NCI-H2196 treated with DMSO at 0.1 percent for 48 hours (cell line): Measurements from ENCODE around the gene EIF2B4.
"Not testable (repeated sequence)": the region's sequence is repeated elsewhere in the genome, so short reads cannot be mapped to it uniquely, and the experiment has no call there.

ENCODE experiments used
- DNase-seq: peaks from one replicate; lab custom pipeline; 2025; ENCODE audit not compliant: unreplicated experiment; lab: John Stamatoyannopoulos, UW

The EIF2B4 gene

GRCh38 chr2:27378096-27378808 is 8.1 kb upstream of the EIF2B4 start:
- DNase-seq: peak; percentile 13

- DNase-seq: no peak
Measured at GRCh38 chr2:27377618-27378095, 7.5 kb upstream of the EIF2B4 start.

- DNase-seq: no peak
Measured at GRCh38 chr2:27376866-27377617, 6.9 kb upstream of the EIF2B4 start.

GRCh38 chr2:27376151-27376865 is 6.2 kb upstream of the EIF2B4 start:
- DNase-seq: no peak

- DNase-seq: no peak
Measured at GRCh38 chr2:27375513-27376099, 5.5 kb upstream of the EIF2B4 start.

- no peak for DNase-seq
Measured at GRCh38 chr2:27373567-27373966, 3.4 kb upstream of the EIF2B4 start.

GRCh38 chr2:27372937-27373336 is 2.8 kb upstream of the EIF2B4 start:
- no peak for DNase-seq

- DNase-seq: no peak
Measured at GRCh38 chr2:27370816-27371620, 880 bp upstream of the EIF2B4 start.

GRCh38 chr2:27369471-27370025 is 590 bp downstream of the EIF2B4 start:
- no peak for DNase-seq

- DNase-seq: no peak
Measured at GRCh38 chr2:27363933-27364332, 6.2 kb downstream of the EIF2B4 start.

- DNase-seq: no peak
Measured at GRCh38 chr2:27362678-27363420, 7.3 kb downstream of the EIF2B4 start.

GRCh38 chr2:27356382-27357181 is 13.6 kb downstream of the EIF2B4 start, which contains the start of gene GTF3C2:
Gene GTF3C2, minus strand, starts transcription at chr2:27356764. Its CDS starts 13,210 bp downstream, at chr2:27343554.
- peak; percentile 91 for DNase-seq

GRCh38 chr2:27356056-27356381 is 14.1 kb downstream of the EIF2B4 start:
- DNase-seq: peak; percentile 48

- DNase-seq: no peak
Measured at GRCh38 chr2:27354597-27354927, 15.6 kb downstream of the EIF2B4 start.

GRCh38 chr2:27353762-27354596 is 16.2 kb downstream of the EIF2B4 start:
- DNase-seq: no peak

- not testable (repeated sequence) for DNase-seq
Measured at GRCh38 chr2:27353386-27353761, 16.8 kb downstream of the EIF2B4 start.

- no peak for DNase-seq
Measured at GRCh38 chr2:27351802-27352598, 18.1 kb downstream of the EIF2B4 start.
